GM19193 (cell line): Measurements from ENCODE around the gene PAH.

Experiments used
- POLR2A ChIP-seq: IDR thresholded peaks from 4 replicates; pipeline ENCODE4 v1.6.1; 2011; ENCODE audit not compliant: insufficient read depth, insufficient read length; ENCODE audit errors: extremely low read depth

PAH gene

GRCh38 chr12:102956738-102957327, 39.8 kb upstream of the PAH start:
- TF ChIP-seq POLR2A = no peak

GRCh38 chr12:102955926-102956737, 39.1 kb upstream of the PAH start:
- no peak for TF ChIP-seq POLR2A

GRCh38 chr12:102954134-102954533, 37.1 kb upstream of the PAH start:
- TF ChIP-seq POLR2A = no peak

- no peak for TF ChIP-seq POLR2A
These were observed 36.2 kb upstream of the PAH start for GRCh38 chr12:102953221-102953620.

- TF ChIP-seq POLR2A = no peak
These were observed 34.8 kb upstream of the PAH start for GRCh38 chr12:102951841-102952240.

- no peak for TF ChIP-seq POLR2A
These were observed 34.0 kb upstream of the PAH start for GRCh38 chr12:102950950-102951619.

GRCh38 chr12:102950107-102950949, 33.3 kb upstream of the PAH start:
- no peak for TF ChIP-seq POLR2A

GRCh38 chr12:102948941-102949352, 31.9 kb upstream of the PAH start:
- TF ChIP-seq POLR2A = no peak

- no peak for TF ChIP-seq POLR2A
These were observed 29.0 kb upstream of the PAH start for GRCh38 chr12:102946042-102946441.

GRCh38 chr12:102939670-102940222, 22.7 kb upstream of the PAH start:
- no peak for TF ChIP-seq POLR2A

GRCh38 chr12:102939059-102939458, 22.0 kb upstream of the PAH start:
- no peak for TF ChIP-seq POLR2A

- TF ChIP-seq POLR2A = no peak
These were observed 16.1 kb upstream of the PAH start for GRCh38 chr12:102933168-102933567.

- TF ChIP-seq POLR2A = no peak
These were observed 10.2 kb upstream of the PAH start for GRCh38 chr12:102927220-102927619.

- no peak for TF ChIP-seq POLR2A
These were observed 4.2 kb upstream of the PAH start for GRCh38 chr12:102921240-102921639.

- TF ChIP-seq POLR2A = no peak
These were observed 3.2 kb upstream of the PAH start for GRCh38 chr12:102920271-102920670.
